Suppressor macrophage treated with lipopolysaccharide for 4 hours (primary cell): Measurements from ENCODE around the gene DDX52.

Experiments used
- DNase-seq: peaks from one replicate; pipeline ENCODE4 v3.0.0-alpha.2; 2020

DDX52 gene

GRCh38 chr17:37574427-37574826, 68.8 kb downstream of the DDX52 start:
- no peak for DNase-seq

GRCh38 chr17:37571674-37572073, 71.6 kb downstream of the DDX52 start:
- DNase-seq: no peak

- no peak for DNase-seq
Measured at GRCh38 chr17:37570527-37571093, 72.6 kb downstream of the DDX52 start.

GRCh38 chr17:37568350-37569053, 74.7 kb downstream of the DDX52 start:
- no peak for DNase-seq

DNA sequence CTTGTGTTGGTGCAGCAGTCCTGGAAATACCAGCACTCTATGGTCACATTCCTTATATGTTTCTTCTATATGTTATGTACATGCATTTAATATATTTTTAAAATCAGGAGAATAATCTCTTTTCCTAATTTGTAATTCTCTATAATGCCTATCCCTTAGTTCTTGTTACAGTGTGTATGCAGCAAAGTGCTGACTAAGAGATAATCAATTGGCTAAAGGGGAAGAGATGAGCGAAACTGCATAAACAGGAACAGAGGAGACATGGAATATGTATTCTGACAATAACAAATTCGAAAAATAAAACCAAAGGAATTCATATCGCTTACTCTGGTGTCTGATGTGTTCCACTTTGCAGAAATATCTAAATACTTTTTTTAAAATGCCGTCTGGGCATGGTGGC, 75.7 kb downstream of the DDX52 start:
- no peak for DNase-seq

- DNase-seq: no peak
Measured at GRCh38 chr17:37567137-37567536, 76.1 kb downstream of the DDX52 start.

DNA sequence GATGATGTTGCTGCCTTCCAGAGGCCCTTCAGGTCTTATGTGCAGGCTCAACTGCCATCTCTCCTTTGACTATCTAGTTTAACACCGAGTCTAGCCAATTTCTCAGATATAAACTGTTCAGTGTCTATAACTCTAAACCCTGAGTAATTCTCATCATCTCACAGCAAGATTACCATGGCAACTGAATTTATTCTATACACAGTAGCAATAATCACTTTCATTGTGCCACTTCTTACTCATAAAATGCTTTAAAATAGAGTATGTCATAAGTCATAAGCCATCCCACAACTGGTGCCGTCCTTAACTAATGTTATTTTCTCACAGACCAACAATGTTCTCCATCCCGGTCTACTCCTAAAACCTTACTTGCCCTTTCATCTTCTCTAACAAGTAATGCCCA, 79.0 kb downstream of the DDX52 start:
- DNase-seq: no peak

GRCh38 chr17:37562016-37562745, 81.1 kb downstream of the DDX52 start:
- DNase-seq: no peak
